OCI-LY3 (cell line): ENCODE results near the gene ROBO3.

ENCODE experiments used
- EZH2phosphoT487 ChIP-seq: fragments of 200-600 bp; shearing (Covaris generic); IDR thresholded peaks from 2 replicates; pipeline ENCODE4 v1.6.1; 2018; ENCODE audit warnings: antibody characterized with exemption, mixed run types, low read depth
- TF ChIP-seq, protein P1 (sequence below): fragments of 200-600, 300-600 bp; sonication (generic); IDR thresholded peaks from 2 replicates; pipeline ENCODE4 v1.5.1; 2014; ENCODE audit warnings: antibody characterized with exemption, low read length, low read depth

DNA sequence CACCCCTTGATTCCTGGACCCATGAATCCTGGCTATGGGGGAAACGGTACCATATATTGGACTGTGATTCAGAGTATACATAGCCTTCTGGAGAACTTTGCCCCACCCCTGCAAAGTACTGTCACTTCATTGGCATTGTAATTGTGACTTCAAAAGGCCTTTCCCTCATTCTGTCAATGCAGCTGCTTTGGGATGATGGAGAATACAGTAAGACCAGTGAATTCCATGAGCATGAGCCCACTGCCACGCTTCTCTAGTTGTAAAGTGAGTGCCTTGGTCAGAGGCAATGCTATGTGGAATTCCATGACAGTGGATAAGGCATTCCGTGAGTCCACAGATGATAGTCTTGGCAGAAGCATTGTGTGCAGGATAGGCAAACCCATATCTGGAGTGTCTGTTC is 39.4 kb upstream of the ROBO3 start:
- TF ChIP-seq, protein P1, sequence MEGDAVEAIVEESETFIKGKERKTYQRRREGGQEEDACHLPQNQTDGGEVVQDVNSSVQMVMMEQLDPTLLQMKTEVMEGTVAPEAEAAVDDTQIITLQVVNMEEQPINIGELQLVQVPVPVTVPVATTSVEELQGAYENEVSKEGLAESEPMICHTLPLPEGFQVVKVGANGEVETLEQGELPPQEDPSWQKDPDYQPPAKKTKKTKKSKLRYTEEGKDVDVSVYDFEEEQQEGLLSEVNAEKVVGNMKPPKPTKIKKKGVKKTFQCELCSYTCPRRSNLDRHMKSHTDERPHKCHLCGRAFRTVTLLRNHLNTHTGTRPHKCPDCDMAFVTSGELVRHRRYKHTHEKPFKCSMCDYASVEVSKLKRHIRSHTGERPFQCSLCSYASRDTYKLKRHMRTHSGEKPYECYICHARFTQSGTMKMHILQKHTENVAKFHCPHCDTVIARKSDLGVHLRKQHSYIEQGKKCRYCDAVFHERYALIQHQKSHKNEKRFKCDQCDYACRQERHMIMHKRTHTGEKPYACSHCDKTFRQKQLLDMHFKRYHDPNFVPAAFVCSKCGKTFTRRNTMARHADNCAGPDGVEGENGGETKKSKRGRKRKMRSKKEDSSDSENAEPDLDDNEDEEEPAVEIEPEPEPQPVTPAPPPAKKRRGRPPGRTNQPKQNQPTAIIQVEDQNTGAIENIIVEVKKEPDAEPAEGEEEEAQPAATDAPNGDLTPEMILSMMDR = no peak
- TF ChIP-seq EZH2phosphoT487 = no peak
